ENCODE measurements around the gene PPP1R13B. TPM values are rescaled to one million over a fixed set of nuclear protein-coding genes. Genes with fewer than 3 reads are reported as not detected.

Gene PPP1R13B
- total RNA-seq, 1 donor from 2014 or later, result 63.9 TPM

GRCh38 chr14:103855734-103856095 is 8.3 kb upstream of the PPP1R13B start:
- H3K27ac Mint-ChIP-seq (ENCODE audit: unreplicated experiment), result peak overlapping the region; percentile 81
- no peak for DNase-seq (ENCODE audit: low spot score)
- H3K4me1 Mint-ChIP-seq (ENCODE audit: unreplicated experiment), result peaks cover 34% of the 10 kb centered on the region
- peaks cover 4% of the 10 kb centered on the region for H3K27me3 Mint-ChIP-seq (ENCODE audit: unreplicated experiment)
- H3K4me3 Mint-ChIP-seq (ENCODE audit: unreplicated experiment), result no peak overlapping the region
- no peaks in the 10 kb centered on the region for H3K36me3 Mint-ChIP-seq (ENCODE audit: low read depth, unreplicated experiment)
- no peaks in the 10 kb centered on the region for H3K9me3 Mint-ChIP-seq (ENCODE audit: unreplicated experiment)
- TF ChIP-seq, protein P1, sequence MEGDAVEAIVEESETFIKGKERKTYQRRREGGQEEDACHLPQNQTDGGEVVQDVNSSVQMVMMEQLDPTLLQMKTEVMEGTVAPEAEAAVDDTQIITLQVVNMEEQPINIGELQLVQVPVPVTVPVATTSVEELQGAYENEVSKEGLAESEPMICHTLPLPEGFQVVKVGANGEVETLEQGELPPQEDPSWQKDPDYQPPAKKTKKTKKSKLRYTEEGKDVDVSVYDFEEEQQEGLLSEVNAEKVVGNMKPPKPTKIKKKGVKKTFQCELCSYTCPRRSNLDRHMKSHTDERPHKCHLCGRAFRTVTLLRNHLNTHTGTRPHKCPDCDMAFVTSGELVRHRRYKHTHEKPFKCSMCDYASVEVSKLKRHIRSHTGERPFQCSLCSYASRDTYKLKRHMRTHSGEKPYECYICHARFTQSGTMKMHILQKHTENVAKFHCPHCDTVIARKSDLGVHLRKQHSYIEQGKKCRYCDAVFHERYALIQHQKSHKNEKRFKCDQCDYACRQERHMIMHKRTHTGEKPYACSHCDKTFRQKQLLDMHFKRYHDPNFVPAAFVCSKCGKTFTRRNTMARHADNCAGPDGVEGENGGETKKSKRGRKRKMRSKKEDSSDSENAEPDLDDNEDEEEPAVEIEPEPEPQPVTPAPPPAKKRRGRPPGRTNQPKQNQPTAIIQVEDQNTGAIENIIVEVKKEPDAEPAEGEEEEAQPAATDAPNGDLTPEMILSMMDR (IDR thresholded peaks at IDR 0.05; ENCODE audit: unreplicated experiment), result no peak

- TF ChIP-seq, protein P1 (IDR thresholded peaks at IDR 0.05; ENCODE audit: unreplicated experiment), result no peak
- H3K27ac Mint-ChIP-seq (ENCODE audit: unreplicated experiment), result peak overlapping the region; percentile 88
- no peaks in the 10 kb centered on the region for H3K9me3 Mint-ChIP-seq (ENCODE audit: unreplicated experiment)
- H3K4me3 Mint-ChIP-seq (ENCODE audit: unreplicated experiment), result peak overlapping the region; percentile 71
- peaks cover 34% of the 10 kb centered on the region for H3K4me1 Mint-ChIP-seq (ENCODE audit: unreplicated experiment)
- peak; percentile 61 for DNase-seq (ENCODE audit: low spot score)
- H3K27me3 Mint-ChIP-seq (ENCODE audit: unreplicated experiment), result peaks cover 4% of the 10 kb centered on the region
- H3K36me3 Mint-ChIP-seq (ENCODE audit: low read depth, unreplicated experiment), result no peaks in the 10 kb centered on the region
Measured at GRCh38 chr14:103854822-103855733, 7.7 kb upstream of the PPP1R13B start.

GRCh38 chr14:103854017-103854808 is 6.8 kb upstream of the PPP1R13B start:
- peaks cover 34% of the 10 kb centered on the region for H3K4me1 Mint-ChIP-seq (ENCODE audit: unreplicated experiment)
- H3K9me3 Mint-ChIP-seq (ENCODE audit: unreplicated experiment), result no peaks in the 10 kb centered on the region
- H3K27ac Mint-ChIP-seq (ENCODE audit: unreplicated experiment), result peak overlapping the region; percentile 57
- peak overlapping the region; percentile 71 for H3K4me3 Mint-ChIP-seq (ENCODE audit: unreplicated experiment)
- H3K36me3 Mint-ChIP-seq (ENCODE audit: low read depth, unreplicated experiment), result no peaks in the 10 kb centered on the region
- DNase-seq (ENCODE audit: low spot score), result no peak
- H3K27me3 Mint-ChIP-seq (ENCODE audit: unreplicated experiment), result peaks cover 7% of the 10 kb centered on the region
- TF ChIP-seq, protein P1 (IDR thresholded peaks at IDR 0.05; ENCODE audit: unreplicated experiment), result no peak

GRCh38 chr14:103849151-103849886 is 1.9 kb upstream of the PPP1R13B start:
- peaks cover 22% of the 10 kb centered on the region for H3K4me1 Mint-ChIP-seq (ENCODE audit: unreplicated experiment)
- H3K4me3 Mint-ChIP-seq (ENCODE audit: unreplicated experiment), result peak overlapping the region; percentile 87
- DNase-seq (ENCODE audit: low spot score), result no peak
- no peaks in the 10 kb centered on the region for H3K9me3 Mint-ChIP-seq (ENCODE audit: unreplicated experiment)
- H3K27me3 Mint-ChIP-seq (ENCODE audit: unreplicated experiment), result peaks cover 14% of the 10 kb centered on the region
- TF ChIP-seq, protein P1 (IDR thresholded peaks at IDR 0.05; ENCODE audit: unreplicated experiment), result no peak
- peaks cover 5% of the 10 kb centered on the region for H3K36me3 Mint-ChIP-seq (ENCODE audit: low read depth, unreplicated experiment)
- H3K27ac Mint-ChIP-seq (ENCODE audit: unreplicated experiment), result no peak overlapping the region

Data from endothelial cell (in vitro differentiated cells).